Osteoblast (primary cell): ENCODE measurements around the gene TMEM221. TPM values are rescaled to one million over a fixed set of nuclear protein-coding genes. Genes with fewer than 3 reads are reported as not detected.

Experiments used
- DNase-seq: peaks from one replicate; pipeline ENCODE4 v3.0.0; 2011; ENCODE audit warnings: low spot score, mixed read lengths; ENCODE audit not compliant: insufficient read length; ENCODE audit errors: missing footprints
- H2AFZ ChIP-seq: 2 replicates; pipeline ENCODE4 v1.6.0; 2011; ENCODE audit warnings: mild to moderate bottlenecking, low read length
- H3K27ac ChIP-seq: 2 replicates; pipeline ENCODE4 v1.5.1; 2011; ENCODE audit warnings: mild to moderate bottlenecking, low read depth, low read length, moderate library complexity
- H3K27me3 ChIP-seq: 2 replicates; pipeline ENCODE4 v1.6.0; 2012; ENCODE audit warnings: mild to moderate bottlenecking, control low read depth, inconsistent platforms, low read length, moderate library complexity; ENCODE audit not compliant: insufficient read depth
- H3K36me3 ChIP-seq: 2 replicates; pipeline ENCODE4 v1.5.1; 2011; ENCODE audit warnings: mild to moderate bottlenecking, low read length, control low read depth, moderate library complexity; ENCODE audit not compliant: insufficient read depth
- H3K4me1 ChIP-seq: 2 replicates; pipeline ENCODE4 v1.5.1; 2011; ENCODE audit warnings: mild to moderate bottlenecking, low read length, control low read depth, moderate library complexity; ENCODE audit not compliant: insufficient read depth
- H3K4me2 ChIP-seq: 2 replicates; pipeline ENCODE4 v1.6.0; 2011; ENCODE audit warnings: mild to moderate bottlenecking, low read length; ENCODE audit not compliant: insufficient read depth
- H3K4me3 ChIP-seq: fragments of 200-600 bp; sonication (generic); 3 replicates; pipeline ENCODE4 v1.5.1; 2012; ENCODE audit warnings: mild to moderate bottlenecking, low read length, inconsistent platforms; ENCODE audit not compliant: insufficient read depth
- H3K79me2 ChIP-seq: 2 replicates; pipeline ENCODE4 v1.6.0; 2012; ENCODE audit warnings: mild to moderate bottlenecking, low read length, control low read depth, inconsistent platforms; ENCODE audit not compliant: insufficient read depth
- H3K9me3 ChIP-seq: 2 replicates; pipeline ENCODE4 v1.5.1; 2011; ENCODE audit warnings: low read depth, low read length, control low read depth
- H4K20me1 ChIP-seq: 2 replicates; pipeline ENCODE4 v1.6.0; 2012; ENCODE audit warnings: mild to moderate bottlenecking, low read length, control low read depth; ENCODE audit not compliant: insufficient read depth
- CTCF ChIP-seq: IDR thresholded peaks from 2 replicates; pipeline ENCODE4 v1.5.1; 2011; ENCODE audit warnings: mild to moderate bottlenecking, low read depth, low read length, moderate library complexity; ENCODE audit errors: extremely low read depth
- total RNA-seq: library from RNA; depleted of rRNA; stranded (reverse); fragments of >200 nt; gene quantifications from 2 replicates; pipeline ENCODE4 v1.2.3, GENCODE V29; 2012

TMEM221 gene
- total RNA-seq, 1 donor: not detected

- Histone ChIP-seq H3K4me3 (no peak overlapping the region), H2AFZ (no peak overlapping the region), H3K27ac (no peak overlapping the region), H4K20me1 (no peaks in the 10 kb centered on the region), H3K9me3 (no peaks in the 10 kb centered on the region), H3K4me1 (peaks cover 15% of the 10 kb centered on the region), H3K27me3 (peaks cover 2% of the 10 kb centered on the region), H3K79me2 (no peaks in the 10 kb centered on the region), H3K4me2 (no peak overlapping the region), H3K36me3 (no peaks in the 10 kb centered on the region)
- DNase-seq: no peak
- TF ChIP-seq CTCF: no peak
These were observed 38.5 kb downstream of the TMEM221 start for GRCh38 chr19:17409990-17410389.

GRCh38 chr19:17406887-17407196 is 41.6 kb downstream of the TMEM221 start:
- H3K4me1 ChIP-seq: peaks cover 15% of the 10 kb centered on the region
- TF ChIP-seq CTCF: no peak
- H3K9me3 ChIP-seq: no peaks in the 10 kb centered on the region
- no peak overlapping the region for H2AFZ ChIP-seq
- peak overlapping the region; percentile 43 for H3K4me2 ChIP-seq
- no peaks in the 10 kb centered on the region for H4K20me1 ChIP-seq
- H3K79me2 ChIP-seq: no peaks in the 10 kb centered on the region
- no peak overlapping the region for H3K4me3 ChIP-seq
- DNase-seq: peak; percentile 22
- no peaks in the 10 kb centered on the region for H3K36me3 ChIP-seq
- no peak overlapping the region for H3K27ac ChIP-seq
- no peaks in the 10 kb centered on the region for H3K27me3 ChIP-seq

- H3K4me2 ChIP-seq: peak overlapping the region; percentile 51
- no peak overlapping the region for H3K27ac ChIP-seq
- H3K79me2 ChIP-seq: no peaks in the 10 kb centered on the region
- no peaks in the 10 kb centered on the region for H3K36me3 ChIP-seq
- peak overlapping the region; percentile 88 for H2AFZ ChIP-seq
- no peaks in the 10 kb centered on the region for H3K27me3 ChIP-seq
- no peak overlapping the region for H3K4me3 ChIP-seq
- H3K4me1 ChIP-seq: peaks cover 15% of the 10 kb centered on the region
- peak; percentile 94 for DNase-seq
- H4K20me1 ChIP-seq: no peaks in the 10 kb centered on the region
- no peak for TF ChIP-seq CTCF
- no peaks in the 10 kb centered on the region for H3K9me3 ChIP-seq
These were observed 42.2 kb downstream of the TMEM221 start for GRCh38 chr19:17406046-17406886.

- Histone ChIP-seq H3K4me2 (peak within 1 kb of the TSS; percentile 51), H3K9me3 (no peaks in the 10 kb centered on the region), H3K4me1 (peaks cover 15% of the 10 kb centered on the region), H2AFZ (peak within 1 kb of the TSS; percentile 88), H3K36me3 (no peaks in the 10 kb centered on the region), H4K20me1 (no peaks in the 10 kb centered on the region), H3K27me3 (no peaks in the 10 kb centered on the region), H3K27ac (no peak within 1 kb of the TSS), H3K79me2 (no peaks in the 10 kb centered on the region), H3K4me3 (no peak within 1 kb of the TSS)
- DNase-seq: peak; percentile 96
- no peak for TF ChIP-seq CTCF
These were observed 43.0 kb downstream of the TMEM221 start, which contains the start of gene BST2 for GRCh38 chr19:17405250-17406045. BST2 (minus strand) TSS chr19:17405630; CDS start chr19:17405575, 55 bp downstream.
